GM20431 (cell line): ENCODE data around the gene CHGA.

ENCODE experiments used
- in situ Hi-C: fragments of 300-500 bp; cut with MseI, MboI; formaldehyde crosslinking; loops from one replicate; pipeline ENCODE4 v1.15.0; 2020; ENCODE audit warnings: low sequenced_read_pairs; ENCODE audit not compliant: unreplicated experiment

Gene CHGA

DNA sequence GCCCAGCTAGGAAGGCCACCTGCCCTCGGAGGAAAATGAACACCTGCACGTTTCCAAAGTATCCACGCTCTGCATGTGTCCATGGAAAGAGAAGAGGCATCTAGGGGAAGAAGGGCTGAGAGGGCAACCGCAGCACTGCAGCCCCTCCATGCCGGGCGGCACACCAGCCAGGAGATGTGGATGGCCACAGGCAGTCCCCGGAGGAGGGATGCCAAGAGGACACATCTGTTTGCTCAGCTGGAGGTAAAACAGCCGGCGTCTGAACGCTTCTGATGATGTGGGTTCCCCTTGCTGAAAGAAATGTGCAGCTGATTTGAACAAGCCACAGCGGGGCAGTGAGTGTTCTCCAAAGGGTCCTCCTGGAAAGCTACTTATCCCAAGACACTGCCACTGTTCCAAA, 34.0 kb downstream of the CHGA start:
- in situ Hi-C loops, result no loop called here

DNA sequence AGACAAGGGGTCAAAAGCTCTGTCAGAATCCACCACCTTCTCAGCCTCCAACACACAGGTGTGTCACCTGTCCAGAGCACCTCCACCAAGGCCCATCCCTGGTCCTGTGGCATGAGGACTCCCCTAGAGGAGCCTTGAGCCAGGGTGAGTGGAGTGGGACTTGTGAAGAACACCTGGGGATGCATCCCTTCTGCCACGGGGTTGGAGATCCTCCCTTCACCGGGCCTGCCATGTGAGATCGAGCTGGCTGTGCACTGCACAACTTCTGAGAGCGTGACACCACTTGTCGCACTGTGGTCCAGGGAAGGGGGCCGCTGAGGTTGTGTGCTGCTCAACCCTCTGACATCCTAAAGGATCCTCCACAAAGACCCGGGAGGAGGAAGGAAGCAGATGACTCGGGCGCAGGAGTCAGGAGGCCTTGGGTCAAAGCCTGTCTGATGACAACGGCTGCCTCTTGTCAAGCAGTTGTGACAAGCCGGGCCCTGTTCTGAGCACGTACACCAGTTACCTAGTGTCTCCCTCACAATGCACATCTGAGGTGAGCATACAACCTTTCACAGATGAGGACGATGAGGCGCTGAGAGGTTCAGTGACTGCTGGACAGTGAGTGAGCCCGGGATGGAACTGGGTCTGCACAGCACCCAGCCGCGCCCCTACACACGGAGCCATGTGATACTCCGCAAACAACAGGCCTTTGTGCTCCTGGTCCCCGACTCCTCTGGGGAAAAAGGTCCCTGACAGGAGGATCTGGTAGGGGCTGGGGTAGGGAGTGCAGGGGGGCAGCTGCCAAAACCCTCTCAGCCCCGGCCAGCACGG, 35.6 kb downstream of the CHGA start:
- in situ Hi-C loops, result no loop called here

DNA sequence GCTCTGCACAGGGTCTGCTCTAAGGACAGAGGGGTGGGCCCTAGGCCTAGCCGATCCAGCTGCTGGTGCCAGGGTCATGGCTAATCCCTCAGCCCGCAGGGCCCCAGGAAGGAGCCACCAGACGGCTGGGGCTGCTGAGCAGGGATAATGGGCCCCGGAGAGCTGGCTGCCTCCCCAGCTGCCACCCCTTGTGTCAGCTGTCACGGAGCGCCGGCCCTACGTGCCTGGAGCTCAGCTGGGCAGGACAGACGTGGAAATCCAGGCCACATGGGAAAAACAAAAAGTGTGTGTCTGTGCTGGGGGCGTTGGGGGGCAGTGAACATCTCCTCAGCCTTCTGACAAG, 36.2 kb downstream of the CHGA start:
- in situ Hi-C loops, result no loop called here

DNA sequence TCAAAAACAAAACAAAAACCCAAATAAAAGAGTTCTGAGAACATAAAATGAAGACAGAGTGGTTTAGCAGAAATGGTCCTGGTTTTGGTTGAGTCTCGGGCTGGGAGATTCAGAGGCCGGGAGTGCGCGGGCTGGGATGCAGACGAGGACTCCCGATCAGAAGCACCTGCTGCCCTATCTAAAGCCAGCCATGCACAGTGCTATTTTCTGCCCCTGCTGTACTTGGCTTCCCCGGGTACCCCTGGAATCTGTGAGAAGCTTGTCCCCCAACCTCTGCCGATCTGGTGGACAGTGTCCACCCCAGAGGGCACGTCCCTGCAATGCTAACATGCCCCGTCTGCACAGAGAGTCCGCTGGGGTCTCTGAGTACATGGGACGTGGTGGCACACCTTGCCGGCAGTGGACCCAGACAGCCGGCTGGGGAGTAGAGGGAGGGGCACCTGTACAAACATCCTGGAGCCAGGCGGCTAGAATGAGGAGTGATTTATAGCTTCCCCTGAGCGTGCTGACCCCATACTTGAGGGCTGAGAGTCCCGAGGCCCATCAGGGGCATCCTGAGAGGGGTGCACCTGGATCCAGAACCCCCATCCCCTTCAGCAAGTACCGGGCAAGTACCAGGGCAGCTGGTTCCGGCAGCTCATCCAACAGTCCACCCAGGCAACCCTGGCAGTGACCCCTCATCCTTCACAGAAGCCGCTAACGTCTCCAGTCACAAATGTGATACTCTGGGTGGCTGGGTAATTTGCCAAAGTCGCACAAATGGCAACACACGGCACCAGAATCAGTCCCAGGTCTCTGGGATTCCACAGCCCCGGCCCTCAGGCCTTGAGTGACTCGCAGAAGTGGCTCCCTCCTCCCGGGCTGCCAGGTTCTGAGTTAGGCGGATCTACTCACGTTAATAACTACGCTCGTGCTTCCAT, 37.1 kb downstream of the CHGA start:
- in situ Hi-C loops, result no loop called here

DNA sequence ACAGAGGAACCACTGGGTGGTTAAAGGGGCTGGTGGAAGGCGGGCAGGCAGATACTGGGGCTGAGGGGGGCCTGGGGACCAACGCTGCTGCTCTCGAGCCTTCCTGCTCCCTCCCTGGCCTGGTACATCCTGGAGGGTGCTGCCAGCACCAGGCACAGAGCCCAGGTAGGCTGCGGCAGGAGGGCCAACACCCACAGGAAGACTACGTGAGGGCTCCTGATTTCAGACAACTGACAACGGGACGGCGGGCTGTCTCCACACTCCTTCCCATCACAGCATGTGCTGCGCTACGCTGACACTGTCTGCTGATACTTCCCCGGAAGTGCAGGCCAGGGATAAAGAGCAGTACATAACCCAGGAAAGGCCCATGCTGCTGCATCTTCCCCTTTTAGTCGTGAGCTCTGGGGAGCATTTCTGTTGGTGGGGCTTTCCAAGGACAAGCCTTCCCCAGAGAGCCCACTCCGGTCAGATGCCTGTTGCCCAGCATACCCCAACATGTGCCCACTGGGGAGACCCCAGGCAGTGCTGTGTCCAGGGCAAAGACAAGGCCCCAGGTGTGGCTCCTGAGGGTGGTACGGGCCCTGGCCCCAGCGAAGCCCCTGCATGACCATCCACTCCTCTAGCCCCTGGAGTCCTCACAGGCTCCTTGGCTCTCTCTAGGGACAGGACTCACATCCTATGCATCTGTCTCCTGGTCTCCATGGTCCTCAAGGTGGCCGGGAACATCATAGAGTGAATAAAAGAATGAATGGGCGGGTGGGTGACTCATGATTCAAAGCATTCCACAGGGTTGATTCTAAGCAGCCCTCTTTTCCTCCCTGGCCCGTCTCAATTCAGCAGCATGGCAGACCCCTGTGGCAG, 38.0 kb downstream of the CHGA start:
- in situ Hi-C loops, result no loop called here

DNA sequence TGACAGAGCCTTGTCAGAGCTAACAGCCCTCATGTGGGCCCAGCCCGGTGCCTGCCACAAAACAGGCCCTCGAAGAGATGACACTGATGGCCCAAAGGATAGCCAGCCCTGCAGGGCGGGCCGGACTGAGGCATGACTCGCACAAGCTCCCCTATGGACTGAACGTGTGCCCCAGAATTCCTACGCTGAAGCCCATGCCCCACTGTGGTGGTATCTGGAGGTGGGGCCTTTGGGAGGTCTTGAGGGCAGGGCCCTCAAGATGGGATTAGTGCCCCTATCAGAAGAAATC, 38.6 kb downstream of the CHGA start:
- in situ Hi-C loops, result no loop called here

DNA sequence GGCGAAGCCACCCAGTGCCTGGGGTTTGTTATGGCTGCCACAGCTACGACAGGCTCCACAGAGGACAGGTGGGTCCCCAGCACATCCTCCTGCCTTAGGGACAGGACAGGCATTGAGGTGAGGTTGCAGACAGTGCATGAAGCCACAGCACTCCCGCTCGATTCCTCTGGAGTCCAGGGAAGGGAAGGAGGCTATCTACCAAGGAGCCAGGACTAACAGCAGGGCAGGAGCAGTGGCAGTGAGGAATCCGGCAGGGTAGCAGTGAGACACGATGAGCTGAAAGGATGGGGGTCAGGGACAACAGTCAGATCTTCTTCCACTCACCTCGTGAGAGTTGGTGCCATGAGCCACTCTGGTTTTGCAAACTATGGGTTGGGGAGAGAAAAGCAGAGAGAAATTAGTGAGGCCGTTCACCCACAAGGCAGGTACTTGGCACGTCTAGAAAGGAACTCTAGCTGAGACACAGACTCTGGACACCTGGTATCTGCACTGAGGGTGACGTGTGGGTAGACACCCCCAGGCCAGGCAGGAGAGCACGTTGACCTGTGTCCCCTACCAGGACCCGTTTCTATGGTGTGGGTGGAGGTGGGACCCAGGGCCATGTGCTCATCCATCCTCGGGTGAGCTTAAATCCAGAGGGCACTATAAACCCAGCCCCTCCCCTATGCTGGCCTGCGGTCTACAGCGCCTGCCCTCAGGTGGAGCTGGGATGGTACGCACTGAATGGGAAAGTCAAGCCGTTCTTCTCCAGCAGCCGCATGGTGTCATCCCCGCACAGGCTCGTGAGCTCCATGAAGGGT, 39.3 kb downstream of the CHGA start:
- in situ Hi-C loops, result no loop called here

DNA sequence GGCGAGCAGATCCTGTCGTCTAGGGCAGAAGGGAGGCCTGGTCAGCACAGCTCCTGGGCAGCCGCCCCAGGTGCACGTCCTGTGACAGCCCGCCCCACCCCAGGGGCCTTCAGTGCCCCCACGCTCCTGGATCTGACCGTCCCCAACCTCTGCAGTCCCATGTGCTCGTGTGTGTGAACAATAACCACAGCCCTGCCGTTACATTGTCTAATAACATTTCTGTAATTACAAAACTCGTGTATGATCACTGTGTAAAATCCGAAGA, 39.8 kb downstream of the CHGA start:
- in situ Hi-C loops, result no loop called here

DNA sequence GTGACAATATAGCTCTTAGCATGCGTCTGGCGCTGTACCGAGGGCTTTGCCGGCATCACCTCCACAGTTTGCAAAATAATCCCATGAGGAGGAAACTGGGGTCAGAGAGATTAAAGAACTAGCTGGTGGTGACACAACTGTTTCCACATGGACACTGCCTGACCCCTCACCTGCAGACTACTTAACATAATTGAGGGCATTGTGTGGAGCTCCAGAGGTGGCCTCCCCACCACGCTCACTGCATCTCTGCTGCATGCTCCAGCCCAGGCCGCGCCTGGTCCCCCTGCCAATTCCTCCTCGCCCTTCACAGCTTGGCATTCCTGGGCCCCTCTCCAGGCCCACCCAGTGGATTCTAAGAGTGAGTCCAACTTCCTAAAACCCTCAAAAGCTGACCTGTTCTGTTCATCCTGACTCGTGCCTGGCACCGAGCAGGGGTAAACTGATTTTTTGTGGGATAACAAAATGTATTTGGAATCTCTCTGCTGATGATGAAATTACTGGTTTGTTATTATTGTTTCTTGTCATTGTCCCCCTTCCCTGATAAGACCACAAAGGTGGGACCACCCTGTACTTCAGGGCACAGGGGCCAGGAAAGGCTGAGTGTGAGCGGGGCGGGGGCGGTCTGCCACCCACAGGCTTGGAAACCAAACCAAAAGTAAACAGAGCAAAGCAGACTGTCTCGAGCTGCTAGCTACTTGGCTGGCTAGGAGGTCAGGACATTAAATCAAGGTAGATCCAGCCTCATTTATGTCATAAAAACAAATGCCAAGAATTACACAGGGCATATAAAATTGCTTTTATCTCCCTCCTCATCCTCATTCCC, 40.6 kb downstream of the CHGA start:
- in situ Hi-C loops, result no loop called here

DNA sequence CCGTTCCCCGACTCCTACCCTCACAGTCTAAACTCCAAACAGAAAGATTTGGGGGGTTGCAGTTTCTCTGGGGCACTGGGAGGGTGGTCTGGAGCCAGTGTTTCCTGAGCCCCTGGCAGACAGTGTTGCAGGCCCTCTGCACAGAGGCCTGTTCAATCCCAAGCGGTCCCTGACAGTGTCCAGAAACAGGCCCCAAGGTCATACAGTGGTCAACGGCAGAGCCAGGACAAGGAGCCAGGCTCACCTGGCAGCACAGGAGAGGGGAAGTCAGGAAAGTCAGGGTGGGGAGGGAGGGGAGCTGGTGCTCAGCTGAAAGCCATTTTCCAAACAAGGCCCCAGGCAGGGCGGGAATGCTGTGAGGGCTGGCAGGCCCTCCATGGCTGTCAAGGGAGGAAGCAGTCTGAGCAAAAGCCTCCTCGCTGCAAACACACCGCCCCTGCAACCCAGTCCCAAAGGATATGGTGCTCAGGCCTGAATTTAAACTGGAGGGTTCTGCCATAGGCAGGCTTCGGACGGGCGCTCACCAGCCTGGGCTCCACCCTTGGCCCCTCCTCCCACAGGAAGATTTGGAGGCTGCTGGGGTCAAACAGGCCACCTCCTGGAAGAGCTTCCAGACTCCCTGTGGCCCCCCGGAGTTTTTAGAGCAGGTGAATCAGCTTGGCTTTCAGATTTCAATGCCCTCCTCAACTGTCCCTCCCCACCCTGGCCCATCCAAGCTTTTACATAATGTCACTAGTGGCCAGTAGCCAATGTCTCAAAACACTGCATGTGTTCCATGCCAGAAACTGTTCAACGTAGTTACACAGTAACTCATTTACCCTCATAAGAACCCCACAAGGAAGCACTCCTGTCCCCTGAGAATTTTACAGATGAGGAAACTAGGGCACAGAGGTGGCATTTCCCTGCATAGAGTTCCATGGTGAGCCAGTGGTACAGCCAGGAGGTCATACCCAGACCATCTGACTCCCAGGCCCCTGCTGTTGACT, 41.5 kb downstream of the CHGA start:
- in situ Hi-C loops, result no loop called here

DNA sequence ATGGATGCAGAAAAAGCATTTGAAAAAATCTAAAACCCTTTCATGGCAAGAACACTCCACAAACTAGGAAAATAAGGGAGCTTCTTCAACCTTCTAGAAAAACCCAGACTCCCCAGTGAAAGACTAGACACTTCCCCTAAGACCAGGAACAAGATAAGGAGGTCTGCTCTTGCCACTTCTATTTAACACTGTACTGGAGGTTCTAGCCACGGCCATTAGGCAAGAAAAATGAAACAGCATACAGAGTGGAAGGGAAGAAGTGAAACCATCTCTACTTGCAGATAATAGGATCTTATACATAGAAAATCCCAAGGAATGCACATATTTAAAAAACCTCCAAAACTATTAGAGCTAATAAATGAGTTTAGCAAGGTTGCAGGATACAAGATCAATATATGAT, 42.3 kb downstream of the CHGA start:
- in situ Hi-C loops, result no loop called here

DNA sequence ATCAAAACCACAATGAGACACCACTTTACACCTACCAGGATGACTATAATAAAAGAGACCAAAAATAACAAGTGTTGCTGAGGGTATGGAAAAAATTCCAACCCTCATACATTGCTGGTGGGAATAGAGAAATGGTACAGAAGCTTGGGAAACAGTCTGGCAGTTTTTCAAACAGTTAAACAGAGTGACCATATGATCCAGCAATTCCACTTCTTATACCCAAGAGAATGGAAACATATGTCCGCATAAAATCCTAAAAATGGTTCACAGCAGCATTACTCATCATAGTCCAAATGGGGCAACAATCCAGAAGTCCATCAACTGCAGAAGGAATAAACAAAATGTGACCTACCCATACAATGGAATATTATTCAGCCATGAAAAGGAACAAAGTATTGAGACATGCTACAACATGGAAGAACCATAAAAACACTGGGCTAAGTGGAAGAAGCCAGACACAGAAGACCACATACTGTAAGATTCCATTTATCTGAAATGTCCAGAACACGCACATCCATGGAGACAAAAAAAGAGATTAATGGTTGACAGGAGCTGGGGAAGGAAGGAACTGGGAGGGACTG, 44.5 kb downstream of the CHGA start:
- in situ Hi-C loops, result no loop called here

DNA sequence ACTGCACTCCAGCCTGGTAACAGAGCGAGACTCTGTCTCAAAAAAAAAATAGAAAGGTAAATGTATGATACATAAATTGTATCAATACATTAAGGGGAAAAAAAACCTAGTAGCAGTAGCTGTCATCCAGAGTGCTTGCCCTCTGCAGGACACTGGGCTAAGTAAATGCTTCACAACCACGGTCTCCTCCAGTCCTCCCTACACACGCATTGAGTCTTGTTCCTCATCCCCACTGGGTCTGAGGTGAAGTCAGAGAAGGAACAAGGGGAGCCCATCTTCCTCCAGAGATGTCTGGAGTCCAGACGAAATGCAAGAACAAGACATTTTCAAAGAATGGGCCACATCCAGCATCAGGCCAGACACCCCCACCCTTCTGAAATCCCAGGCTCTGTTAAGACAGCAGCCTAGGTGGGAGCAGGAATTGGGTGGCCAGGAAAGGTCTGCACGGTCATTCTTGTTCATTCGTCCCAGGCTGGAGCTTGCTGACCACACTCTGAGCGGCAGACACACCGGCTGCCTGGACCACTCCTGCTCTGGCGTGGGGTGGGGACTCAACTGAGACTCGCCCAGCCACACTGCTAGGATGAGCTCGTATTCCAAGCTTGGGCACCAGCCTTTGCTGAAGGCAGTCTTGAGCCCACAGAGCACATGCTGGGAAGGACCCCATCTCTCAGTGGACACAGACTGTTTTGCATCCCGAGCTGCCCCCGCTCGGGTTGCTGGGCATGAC, 45.5 kb downstream of the CHGA start:
- in situ Hi-C loops, result no loop called here

DNA sequence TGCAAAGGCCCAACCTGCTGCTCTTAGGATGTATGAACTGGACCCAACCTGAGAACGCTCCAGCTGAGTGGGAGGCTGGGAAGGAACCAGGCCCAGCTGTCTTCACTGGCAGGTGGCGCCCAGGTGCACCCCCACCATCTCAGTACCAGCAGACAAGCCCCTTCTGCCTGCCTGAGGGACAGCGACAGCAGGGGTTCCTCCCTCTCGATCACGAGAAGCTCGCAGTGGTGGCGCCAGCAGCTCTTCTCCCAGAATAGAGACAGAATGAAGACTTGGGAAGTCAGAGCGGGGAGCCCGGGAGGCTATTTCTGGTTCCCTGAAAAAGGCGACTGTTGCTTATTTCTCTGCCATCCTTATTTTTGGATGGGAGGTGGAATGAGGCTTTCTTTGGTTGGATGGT, 46.5 kb downstream of the CHGA start:
- in situ Hi-C loops, result no loop called here

DNA sequence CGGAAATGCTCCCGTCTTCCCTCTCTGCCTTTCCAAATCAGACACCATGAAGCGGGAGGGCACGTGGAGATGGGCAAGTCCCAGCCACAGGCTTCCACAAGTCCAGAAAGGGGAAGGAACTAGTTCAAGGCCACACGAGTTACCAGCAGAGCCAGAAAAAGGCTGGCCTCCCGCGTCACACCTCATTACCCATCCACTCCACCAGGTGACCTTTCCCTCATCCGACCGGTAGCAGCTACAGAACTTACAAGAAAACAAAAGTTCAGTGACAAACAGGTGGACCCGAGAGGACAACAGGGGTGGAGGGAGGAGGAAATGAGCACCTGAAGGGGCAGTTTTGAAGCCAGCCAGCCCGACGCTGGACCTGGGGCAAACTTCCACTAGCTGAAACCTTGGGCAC, 46.9 kb downstream of the CHGA start:
- in situ Hi-C loops, result no loop called here

DNA sequence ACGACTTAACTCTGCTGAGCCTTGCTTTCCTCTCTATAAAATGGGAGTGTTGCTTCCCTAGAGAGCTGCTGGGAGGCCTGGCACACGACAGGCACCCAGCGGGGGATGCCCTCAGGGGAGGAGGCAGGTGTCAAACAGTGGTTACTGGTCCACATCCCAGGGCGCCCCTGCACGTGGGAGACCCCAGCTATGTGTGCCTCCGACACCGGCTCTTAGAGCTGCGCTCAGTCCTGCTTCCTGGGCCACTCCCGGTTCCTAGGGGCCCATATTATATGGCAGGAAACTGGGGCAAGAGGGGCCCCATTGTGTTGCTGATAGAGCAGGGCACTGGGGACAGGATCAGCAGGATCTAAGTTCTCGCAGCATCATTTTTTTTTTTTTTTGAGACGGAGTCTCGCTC, 47.3 kb downstream of the CHGA start:
- in situ Hi-C loops, result no loop called here

DNA sequence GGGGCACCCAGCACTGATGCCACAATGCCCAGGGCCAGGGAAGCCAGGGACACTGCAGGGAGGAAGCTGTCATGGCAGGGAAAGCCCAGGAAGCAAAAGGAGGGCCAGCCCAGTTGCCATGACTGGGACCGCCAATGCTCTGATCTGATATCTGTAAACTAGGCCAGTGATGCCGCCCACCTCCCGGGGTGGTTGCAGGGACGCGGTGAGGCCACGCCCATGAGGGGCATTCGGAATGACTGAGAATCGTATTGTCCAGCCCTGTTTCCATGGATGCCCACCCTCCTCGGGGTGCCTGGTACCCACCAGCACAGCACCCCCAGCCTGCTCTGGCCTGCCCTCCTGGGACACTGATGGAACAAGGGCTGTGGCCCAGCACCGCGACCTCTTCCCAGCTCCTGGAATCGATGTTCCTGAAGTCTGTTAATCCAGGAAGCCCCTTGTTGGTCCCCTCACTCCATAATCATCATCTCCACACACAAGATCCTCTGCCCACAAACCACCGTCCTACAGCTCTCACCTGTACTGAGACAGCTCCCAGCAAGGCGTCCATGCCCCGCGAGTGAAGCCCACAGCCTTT, 48.7 kb downstream of the CHGA start:
- in situ Hi-C loops, result no loop called here
